DMS53 (cell line): ENCODE data around the gene URB2.
A peak's percentile ranks its signal among the peaks of the same experiment; 100 is the strongest.
"Not testable (repeated sequence)": the region's sequence is repeated elsewhere in the genome, so short reads cannot be mapped to it uniquely, and the experiment has no call there.

ENCODE experiments used
- DNase-seq: peaks from one replicate; lab custom pipeline; 2025; lab: John Stamatoyannopoulos, UW

URB2 gene

DNA sequence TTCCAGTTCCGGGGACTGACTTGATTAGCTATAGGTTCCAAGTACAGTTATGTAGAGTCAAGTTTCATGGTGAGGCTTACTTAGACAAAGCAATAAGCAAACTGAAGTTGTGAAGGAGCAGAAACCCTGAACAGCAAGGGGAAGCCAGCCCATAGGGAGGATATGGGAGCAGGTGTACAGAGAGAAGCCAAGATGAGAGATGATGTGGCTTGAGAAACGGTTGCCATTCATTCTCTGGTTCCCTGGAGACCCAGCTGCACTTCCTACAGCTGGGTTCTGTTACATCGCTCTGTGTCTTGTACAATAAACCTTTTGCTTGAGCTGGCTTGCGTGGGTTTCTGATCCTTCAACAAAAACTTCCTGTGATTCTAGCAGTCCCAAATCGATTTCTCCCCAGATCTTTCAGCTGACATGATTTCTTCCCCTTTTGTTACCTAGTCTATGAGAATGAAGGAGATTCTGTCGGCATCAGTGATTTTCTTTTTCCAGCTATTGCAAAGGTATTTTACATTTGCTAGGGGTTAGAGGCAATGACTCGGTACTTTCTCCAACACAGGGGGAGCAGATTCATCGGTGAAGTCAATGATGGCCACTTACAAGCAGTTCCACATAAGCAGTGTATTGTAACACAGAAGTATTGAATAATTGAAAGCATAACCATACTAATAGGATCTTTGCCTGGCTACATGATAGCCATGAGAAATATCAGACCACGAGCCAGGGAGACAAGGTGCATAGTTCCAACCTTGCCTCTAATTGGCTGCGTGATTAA is 67.3 kb downstream of the URB2 start:
- no peak for DNase-seq

DNA sequence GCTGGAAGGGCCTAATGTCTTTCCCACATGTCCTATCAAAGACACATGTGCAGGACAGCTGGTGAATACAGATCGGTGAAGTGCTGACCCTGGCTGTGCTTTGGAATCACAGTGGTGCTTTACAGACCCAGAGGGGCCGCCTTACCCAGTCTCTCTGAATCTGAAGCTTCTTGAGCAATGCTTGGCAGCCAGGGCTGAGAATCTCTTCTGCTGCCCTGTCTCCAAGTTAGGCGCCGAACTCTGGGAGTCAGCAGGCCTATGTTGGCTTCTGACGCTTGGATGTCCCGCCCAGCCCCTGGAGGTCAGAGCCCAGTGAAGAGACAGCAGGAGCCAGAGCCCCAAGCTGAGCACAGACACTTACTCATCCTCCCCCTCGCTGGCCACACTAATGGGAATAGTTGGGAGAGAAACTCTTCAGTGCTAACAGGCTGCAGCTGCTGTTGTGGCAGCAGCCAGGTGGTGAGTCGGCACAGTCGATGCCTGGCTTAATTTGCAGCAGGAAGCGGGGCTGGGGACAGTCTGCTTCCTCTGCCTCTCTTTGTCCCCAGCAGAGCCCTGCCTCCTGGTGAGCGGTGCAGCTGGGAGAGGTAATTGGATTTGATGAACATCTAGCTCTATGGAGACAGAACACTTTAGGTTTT is 68.1 kb downstream of the URB2 start:
- peak; percentile 75 for DNase-seq

DNA sequence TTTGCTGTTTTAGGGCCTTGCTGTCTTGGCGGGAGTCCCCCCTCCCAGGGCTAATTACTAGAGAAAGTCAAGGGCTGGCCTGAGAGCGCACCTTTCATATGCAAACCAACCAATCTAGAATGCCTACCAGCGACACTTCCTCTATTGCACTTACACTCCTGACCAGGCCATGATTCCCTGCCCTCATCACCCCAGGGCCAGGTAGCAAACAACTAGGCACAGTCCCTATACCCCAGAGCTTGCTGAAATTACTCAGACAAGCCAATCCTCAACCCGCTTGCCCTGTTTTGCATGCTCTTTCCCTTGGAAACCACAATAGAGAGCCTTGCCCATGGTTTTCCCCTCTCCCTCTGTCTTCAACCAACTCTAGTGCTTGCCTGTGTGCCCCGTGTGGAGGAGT is 70.3 kb downstream of the URB2 start:
- DNase-seq = no peak

DNA sequence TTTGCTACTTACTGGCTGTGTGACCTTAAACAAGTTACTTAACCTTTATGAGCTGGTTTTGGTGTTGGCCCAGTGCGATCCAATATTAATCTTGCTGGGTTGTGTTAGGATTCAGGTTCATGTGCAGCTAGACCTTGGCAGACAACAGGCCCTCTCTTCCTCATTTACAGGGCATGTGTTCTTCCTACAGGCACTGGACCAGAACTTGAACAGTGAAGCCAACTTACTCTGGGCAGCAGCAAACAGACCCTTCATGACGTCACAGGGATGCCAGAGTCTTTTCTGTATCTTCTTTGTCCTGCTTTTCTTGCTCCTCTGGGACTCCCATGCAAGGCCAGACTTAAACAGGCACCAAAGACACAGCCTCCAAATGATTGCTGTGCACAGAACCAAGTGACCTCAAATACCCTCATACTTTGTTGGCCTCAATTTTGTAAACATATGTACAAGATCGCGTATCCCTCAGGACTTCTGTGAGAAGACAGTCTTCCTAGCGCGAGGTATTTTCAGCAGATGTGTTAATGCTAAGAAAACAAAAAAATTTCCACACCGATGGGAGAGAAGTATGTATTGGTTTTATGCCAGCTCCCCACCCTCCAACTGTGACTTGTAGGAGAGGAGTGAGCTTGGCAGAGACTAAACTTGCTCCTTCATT is 73.7 kb downstream of the URB2 start:
- no peak for DNase-seq

DNA sequence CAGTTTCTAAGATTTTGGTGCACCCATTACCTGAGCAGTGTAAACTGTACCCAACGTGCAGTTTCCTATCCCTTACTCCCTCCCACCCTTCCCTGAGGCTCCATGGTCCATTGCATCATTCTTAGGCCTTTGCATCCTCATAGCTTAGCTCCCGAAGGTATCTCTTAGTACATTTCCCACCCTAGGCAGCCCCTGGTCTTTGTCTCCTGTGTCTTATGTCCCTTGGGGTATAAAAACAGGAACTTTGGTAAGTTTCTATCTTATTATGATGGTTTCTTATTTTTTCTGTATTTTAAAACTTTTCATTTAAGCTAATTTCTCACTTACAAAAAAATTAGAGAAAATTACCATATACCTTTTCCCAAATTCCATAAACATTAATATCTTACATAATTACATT is 78.1 kb downstream of the URB2 start:
- DNase-seq = no peak

DNA sequence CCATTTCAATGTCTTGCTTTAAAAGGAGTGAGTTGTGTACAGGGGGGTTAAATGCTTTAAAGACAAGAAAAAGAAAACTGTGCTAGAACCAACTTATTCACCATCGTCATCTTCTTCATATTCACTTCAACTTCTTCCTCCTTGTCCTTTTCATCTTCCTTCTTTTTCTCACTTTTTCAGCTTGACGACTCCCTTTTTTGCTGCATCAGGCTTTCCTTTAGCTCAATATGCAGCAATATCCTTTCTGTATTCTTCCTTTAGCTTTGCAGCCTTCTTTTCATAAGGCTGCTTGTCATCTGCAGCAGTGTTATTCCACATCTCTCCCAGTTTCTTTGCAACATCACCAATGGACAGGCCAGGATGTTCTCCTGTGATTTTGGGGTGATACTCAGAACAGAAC is 79.1 kb downstream of the URB2 start:
- not testable (repeated sequence) for DNase-seq

DNA sequence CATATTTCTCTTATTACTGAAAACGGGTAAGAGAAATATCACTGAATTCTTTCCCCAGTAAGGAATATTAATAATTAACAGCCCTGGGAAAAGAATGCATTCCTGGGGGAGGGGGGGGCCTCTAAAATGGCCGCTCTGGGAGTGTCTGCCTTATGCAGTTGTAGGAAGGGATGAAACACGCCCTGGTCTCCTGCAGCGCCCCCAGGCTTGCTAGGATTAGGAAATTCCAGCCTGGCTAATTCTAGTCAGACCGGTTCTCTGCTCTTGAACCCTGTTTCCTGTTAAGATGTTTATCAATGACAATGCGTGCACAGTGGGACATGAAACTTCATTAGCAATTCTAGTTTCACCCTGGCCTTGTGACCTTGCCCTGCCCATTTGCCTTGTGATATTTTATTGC is 81.1 kb downstream of the URB2 start:
- peak; percentile 31 for DNase-seq

DNA sequence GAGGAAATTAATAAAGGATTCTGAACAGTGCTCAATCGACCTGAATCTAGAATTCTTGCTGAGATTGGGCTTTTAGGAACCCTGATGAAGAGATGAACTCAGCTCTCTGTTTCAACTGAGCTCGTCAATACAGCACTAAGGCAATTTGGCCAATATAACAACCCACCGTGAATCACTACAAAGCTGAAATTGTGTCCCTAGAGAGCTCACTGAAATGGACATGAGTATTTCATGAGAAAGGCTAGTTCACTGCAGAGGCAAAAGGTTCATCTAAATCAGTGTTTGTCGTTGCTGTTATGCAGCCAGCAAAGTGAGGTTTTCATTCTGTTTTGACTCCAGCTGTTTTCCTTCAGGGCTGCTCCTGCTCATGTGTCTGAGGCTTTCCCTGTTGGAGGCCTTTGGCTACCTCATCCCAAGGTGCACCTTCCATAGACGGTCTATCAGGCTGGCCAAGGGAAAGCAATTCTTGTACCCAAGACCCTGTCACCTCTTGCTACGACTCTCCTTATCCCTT is 83.5 kb downstream of the URB2 start:
- DNase-seq = no peak
